ENCODE data around the gene ZNF92.
A peak's percentile ranks its signal among the peaks of the same experiment; 100 is the strongest.

ZNF92 gene

GRCh38 chr7:65429642-65430343 is 56.1 kb downstream of the ZNF92 start:
- TF ChIP-seq CTCF (conservative IDR thresholded peaks at IDR 0.05; ENCODE audit: low read length), result no peak
- DNase-seq (ENCODE audit: low read depth), result no peak
- H3K4me3 ChIP-seq (ENCODE audit: low read length), result no peak overlapping the region

GRCh38 chr7:65430344-65431186 is 56.9 kb downstream of the ZNF92 start:
- TF ChIP-seq CTCF (conservative IDR thresholded peaks at IDR 0.05; ENCODE audit: low read length), result no peak
- no peak for DNase-seq (ENCODE audit: low read depth)
- H3K4me3 ChIP-seq (ENCODE audit: low read length), result no peak overlapping the region

- no peak overlapping the region for H3K4me3 ChIP-seq (ENCODE audit: low read length)
- no peak for TF ChIP-seq CTCF (conservative IDR thresholded peaks at IDR 0.05; ENCODE audit: low read length)
- no peak for DNase-seq (ENCODE audit: low read depth)
Observed at GRCh38 chr7:65434307-65434706, 60.7 kb downstream of the ZNF92 start.

- no peak for DNase-seq (ENCODE audit: low read depth)
- H3K4me3 ChIP-seq (ENCODE audit: low read length), result no peak overlapping the region
- no peak for TF ChIP-seq CTCF (conservative IDR thresholded peaks at IDR 0.05; ENCODE audit: low read length)
Observed at GRCh38 chr7:65436163-65436562, 62.5 kb downstream of the ZNF92 start.

- DNase-seq (ENCODE audit: low read depth), result peak; percentile 87
- no peak for TF ChIP-seq CTCF (conservative IDR thresholded peaks at IDR 0.05; ENCODE audit: low read length)
- no peak overlapping the region for H3K4me3 ChIP-seq (ENCODE audit: low read length)
Observed at GRCh38 chr7:65438598-65438997, 64.9 kb downstream of the ZNF92 start.

- peak; percentile 59 for DNase-seq (ENCODE audit: low read depth)
- no peak for TF ChIP-seq CTCF (conservative IDR thresholded peaks at IDR 0.05; ENCODE audit: low read length)
- no peak overlapping the region for H3K4me3 ChIP-seq (ENCODE audit: low read length)
Observed at GRCh38 chr7:65441010-65441409, 67.4 kb downstream of the ZNF92 start.
